ENCODE results near the gene ITGAD. TPM values are rescaled to one million over a fixed set of nuclear protein-coding genes. Genes with fewer than 3 reads are reported as not detected.

The ITGAD gene
- total RNA-seq, 3 donors from 2014 or later = 0.16 to 0.44 TPM; not detected in 1

GRCh38 chr16:31427441-31428278 lies 34.5 kb downstream of the ITGAD start:
- Histone ChIP-seq H3K36me3 (no peaks in the 10 kb centered on the region), H3K27ac (no peak overlapping the region), H3K9me3 (no peaks in the 10 kb centered on the region), H3K27me3 (peaks cover 0 to 2% of the 10 kb centered on the region in 2 donors), H3K4me3 (peak overlapping the region; percentile 35 to 75 (median 55)), H3K4me1 (no peaks in the 10 kb centered on the region)
- no peak for TF ChIP-seq CTCF (IDR thresholded peaks at IDR 0.05)
- no peak for TF ChIP-seq POLR2AphosphoS5 (IDR thresholded peaks at IDR 0.05)
- TF ChIP-seq POLR2A (IDR thresholded peaks at IDR 0.05) = no peak
- no peak for DNase-seq (ENCODE audit: low spot score in 2 of 2)
- intact Hi-C loops (cut with DNase I; ENCODE audit: low total_unique reads) = no loop called here

GRCh38 chr16:31428279-31428597 lies 35.1 kb downstream of the ITGAD start, which contains the start of gene COX6A2:
COX6A2 (minus strand) TSS chr16:31428360; CDS start chr16:31428325, 35 bp downstream.
- intact Hi-C loops (cut with DNase I; ENCODE audit: low total_unique reads) = no loop called here
- DNase-seq (ENCODE audit: low spot score in 2 of 2) = no peak
- Histone ChIP-seq H3K36me3 (no peaks in the 10 kb centered on the region), H3K27me3 (no peaks in the 10 kb centered on the region), H3K9me3 (no peaks in the 10 kb centered on the region), H3K27ac (no peak within 1 kb of the TSS), H3K4me1 (no peaks in the 10 kb centered on the region), H3K4me3 (peak within 1 kb of the TSS; percentile 35 to 75 (median 55))
- TF ChIP-seq POLR2AphosphoS5 (IDR thresholded peaks at IDR 0.05) = no peak
- TF ChIP-seq POLR2A (IDR thresholded peaks at IDR 0.05) = no peak
- no peak for TF ChIP-seq CTCF (IDR thresholded peaks at IDR 0.05)

- no peak for DNase-seq (ENCODE audit: low spot score in 2 of 2)
- no peak overlapping the region for H3K27ac ChIP-seq
- intact Hi-C loops (cut with DNase I; ENCODE audit: low total_unique reads) = no loop called here
These were observed 35.6 kb downstream of the ITGAD start for GRCh38 chr16:31428638-31429247.

GRCh38 chr16:31429314-31429713 lies 36.2 kb downstream of the ITGAD start:
- Histone ChIP-seq H3K27me3 (no peaks in the 10 kb centered on the region), H3K36me3 (no peaks in the 10 kb centered on the region), H3K4me3 (no peak overlapping the region), H3K4me1 (no peaks in the 10 kb centered on the region), H3K27ac (no peak overlapping the region), H3K9me3 (no peaks in the 10 kb centered on the region)
- TF ChIP-seq CTCF (IDR thresholded peaks at IDR 0.05) = no peak
- TF ChIP-seq POLR2A (IDR thresholded peaks at IDR 0.05) = no peak
- TF ChIP-seq POLR2AphosphoS5 (IDR thresholded peaks at IDR 0.05) = no peak
- DNase-seq (ENCODE audit: low spot score in 2 of 2) = no peak
- intact Hi-C loops (cut with DNase I; ENCODE audit: low total_unique reads) = no loop called here

More at GRCh38 chr16:31428638-31429247, 35.6 kb downstream of the ITGAD start:
- H3K27me3 ChIP-seq = no peaks in the 10 kb centered on the region
- no peak overlapping the region for H3K4me3 ChIP-seq
- H3K4me1 ChIP-seq = no peaks in the 10 kb centered on the region
- H3K9me3 ChIP-seq = no peaks in the 10 kb centered on the region
- H3K36me3 ChIP-seq = no peaks in the 10 kb centered on the region
- TF ChIP-seq POLR2AphosphoS5 (IDR thresholded peaks at IDR 0.05) = no peak
- TF ChIP-seq POLR2A (IDR thresholded peaks at IDR 0.05) = no peak
- no peak for TF ChIP-seq CTCF (IDR thresholded peaks at IDR 0.05)

- Histone ChIP-seq H3K27ac (no peak overlapping the region), H3K36me3 (no peaks in the 10 kb centered on the region), H3K27me3 (no peaks in the 10 kb centered on the region), H3K4me1 (no peaks in the 10 kb centered on the region), H3K9me3 (no peaks in the 10 kb centered on the region), H3K4me3 (no peak overlapping the region)
- intact Hi-C loops (cut with DNase I; ENCODE audit: low total_unique reads) = no loop called here
- no peak for DNase-seq (ENCODE audit: low spot score in 2 of 2)
- TF ChIP-seq POLR2AphosphoS5 (IDR thresholded peaks at IDR 0.05) (no peak), POLR2A (IDR thresholded peaks at IDR 0.05) (no peak), CTCF (IDR thresholded peaks at IDR 0.05) (no peak)
These were observed 36.7 kb downstream of the ITGAD start for GRCh38 chr16:31429796-31430195.

Data from breast epithelium (tissue), 4 donors.